IMR-90 (cell line): Measurements from ENCODE around the gene ADCY2. TPM values are rescaled to one million over a fixed set of nuclear protein-coding genes. Genes with fewer than 3 reads are reported as not detected.

ENCODE experiments used
- ATAC-seq: fragments of 200-7000 bp; cut with Tn5 transposase; 2 replicates; pipeline ENCODE4 v1.9.1; 2020; ENCODE audit warnings: low read depth, mild to moderate bottlenecking, moderate library complexity
- BruUV-seq: library from RNA; stranded (reverse); fragments of 400-500 nt; replicated peaks from 2 replicates; lab custom pipeline; 2021; lab: Mats Ljungman, UMichigan
- CTCF ChIA-PET: fragments of 300-600 bp; formaldehyde crosslinking; extraction: SDS; loops from one replicate; lab custom pipeline; 2021; ENCODE audit warnings: antibody characterized with exemption; lab: Yijun Ruan, JAX
- POLR2A ChIA-PET: fragments of 300-600 bp; sonication (Branson Sonifier 250); formaldehyde crosslinking; loops from one replicate; lab custom pipeline; 2022; ENCODE audit warnings: antibody characterized with exemption; ENCODE audit not compliant: unreplicated experiment; lab: Charles Lee
- DNase-seq: peaks from one replicate; pipeline ENCODE4 v3.0.0; 2013
- H2AFZ ChIP-seq: replicated peaks from 2 replicates; pipeline ENCODE3; 2013; ENCODE audit warnings: low read length, mild to moderate bottlenecking; ENCODE audit not compliant: poor library complexity
- H2AK5ac ChIP-seq: 2 replicates; pipeline ENCODE4 v1.6.1; 2013; ENCODE audit warnings: low read depth, low read length, inconsistent platforms
- H2AK9ac ChIP-seq: replicated peaks from 2 replicates; pipeline ENCODE3; 2013; ENCODE audit warnings: mild to moderate bottlenecking, low read depth, low read length, moderate library complexity; ENCODE audit not compliant: poor library complexity
- H2BK120ac ChIP-seq: 2 replicates; pipeline ENCODE4 v1.6.1; 2013; ENCODE audit warnings: low read depth, low read length, inconsistent platforms
- H2BK15ac ChIP-seq: 3 replicates; pipeline ENCODE4 v1.6.1; 2013; ENCODE audit warnings: low read depth, low read length, inconsistent platforms
- H2BK20ac ChIP-seq: 2 replicates; pipeline ENCODE4 v1.6.1; 2013; ENCODE audit warnings: low read depth, mild to moderate bottlenecking, inconsistent platforms, low read length, moderate library complexity
- H2BK5ac ChIP-seq: 2 replicates; pipeline ENCODE4 v1.6.1; 2013; ENCODE audit warnings: mild to moderate bottlenecking, low read depth, low read length, inconsistent platforms; ENCODE audit not compliant: poor library complexity, severe bottlenecking
- H3K14ac ChIP-seq: replicated peaks from 2 replicates; pipeline ENCODE4 v1.6.1; 2013; ENCODE audit warnings: low read depth, low read length, inconsistent platforms
- H3K18ac ChIP-seq: 2 replicates; pipeline ENCODE4 v1.6.1; 2013; ENCODE audit warnings: low read depth, low read length, control low read depth
- H3K23ac ChIP-seq: 2 replicates; pipeline ENCODE4 v1.6.1; 2013; ENCODE audit warnings: low read depth, low read length, inconsistent platforms
- H3K27ac ChIP-seq: 2 replicates; pipeline ENCODE4 v1.5.1; 2013; ENCODE audit warnings: mild to moderate bottlenecking, control low read depth, low read length; ENCODE audit not compliant: insufficient read depth
- H3K27me3 ChIP-seq: 2 replicates; pipeline ENCODE4 v1.6.1; 2013; ENCODE audit warnings: low read length; ENCODE audit not compliant: control insufficient read depth, insufficient read depth
- H3K36me3 ChIP-seq: 2 replicates; pipeline ENCODE4 v1.6.1; 2013; ENCODE audit warnings: low read length, mixed read lengths; ENCODE audit not compliant: control insufficient read depth, insufficient read depth
- H3K4ac ChIP-seq: 2 replicates; pipeline ENCODE4 v1.6.1; 2013; ENCODE audit warnings: low read depth, low read length, inconsistent platforms
- H3K4me1 ChIP-seq: 2 replicates; pipeline ENCODE4 v1.6.1; 2013; ENCODE audit warnings: low read length, mixed read lengths; ENCODE audit not compliant: control insufficient read depth, insufficient read depth
- H3K4me2 ChIP-seq: 2 replicates; pipeline ENCODE4 v1.6.1; 2013; ENCODE audit warnings: low read depth, mild to moderate bottlenecking, control low read depth, low read length, moderate library complexity
- H3K4me3 ChIP-seq: 2 replicates; pipeline ENCODE4 v1.5.1; 2013; ENCODE audit warnings: low read depth, mild to moderate bottlenecking, control low read depth, low read length, moderate library complexity; ENCODE audit not compliant: insufficient read depth
- H3K56ac ChIP-seq: 2 replicates; pipeline ENCODE4 v1.6.1; 2013; ENCODE audit warnings: low read length, inconsistent platforms; ENCODE audit not compliant: insufficient read depth; ENCODE audit errors: extremely low read depth
- H3K79me1 ChIP-seq, 2 experiments: 2 replicates each; pipeline ENCODE4 v1.6.1; 2013; ENCODE audit warnings: low read length in 2 of 2, inconsistent platforms in 1 of 2, low read depth in 1 of 2
- H3K9ac ChIP-seq: 2 replicates; pipeline ENCODE4 v1.6.1; 2013; ENCODE audit warnings: low read depth, low read length, control low read depth
- H3K9me1 ChIP-seq: 2 replicates; pipeline ENCODE4 v1.6.1; 2013; ENCODE audit warnings: low read length, inconsistent platforms; ENCODE audit not compliant: insufficient read depth
- H3K9me3 ChIP-seq: 2 replicates; pipeline ENCODE4 v1.6.1; 2013; ENCODE audit warnings: low read length; ENCODE audit not compliant: control insufficient read depth, insufficient read depth
- H4K20me1 ChIP-seq: 2 replicates; pipeline ENCODE4 v1.6.1; 2013; ENCODE audit warnings: low read length, inconsistent platforms; ENCODE audit not compliant: insufficient read depth
- H4K5ac ChIP-seq: 2 replicates; pipeline ENCODE4 v1.6.1; 2013; ENCODE audit warnings: mild to moderate bottlenecking, low read depth, low read length, control low read depth
- H4K8ac ChIP-seq, 2 experiments: 2 replicates each; pipeline ENCODE4 v1.6.1; 2013; ENCODE audit warnings: low read depth in 2 of 2, low read length in 2 of 2, control low read depth in 1 of 2, inconsistent platforms in 1 of 2
- H4K91ac ChIP-seq: 2 replicates; pipeline ENCODE4 v1.6.1; 2013; ENCODE audit warnings: low read depth, low read length, inconsistent platforms; ENCODE audit not compliant: insufficient read depth
- NFE2L2 ChIP-seq: fragments of 150-350 bp; IDR thresholded peaks from 2 replicates; pipeline ENCODE4 v1.6.1; 2016; ENCODE audit warnings: low read depth, mild to moderate bottlenecking, low read length
- WGBS, 2 experiments: methylation state at CpG; one replicate each; pipeline versions ENCODE4 v1.1.5 to v1.1.7; 2013; ENCODE audit warnings: missing lambda C conversion rate in 2 of 2; ENCODE audit not compliant: insufficient read length in 1 of 2; ENCODE audit errors: extremely low coverage in 2 of 2; 5-methylcytosine and 5-hydroxymethylcytosine counted together
- dilution Hi-C: fragments of 300-500 bp; cut with HindIII; formaldehyde crosslinking; loops from one replicate; pipeline ENCODE4 v1.14.3; 2018; ENCODE audit warnings: low sequenced_read_pairs; ENCODE audit not compliant: unreplicated experiment
- in situ Hi-C: fragments of 300-500 bp; cut with MboI; formaldehyde crosslinking; loops from 3 replicates; pipeline ENCODE4 v1.14.3; 2019; ENCODE audit warnings: low sequenced_read_pairs, inconsistent platforms, mixed read lengths
- intact Hi-C: fragments of 100-400 bp; cut with micrococcal nuclease; formaldehyde crosslinking; loops from 2 replicates; pipeline ENCODE4 v1.10.0; 2022
- polyA plus RNA-seq, 3 experiments: library from polyadenylated mRNA; depleted of rRNA; stranded (reverse); fragments of >200 nt; gene quantifications; 2 replicates each; pipeline ENCODE4 v1.2.3, GENCODE V29; 2012; ENCODE audit warnings: low replicate concordance in 1 of 3
- total RNA-seq: library from RNA; depleted of rRNA; stranded (reverse); fragments of >200 nt; gene quantifications from 2 replicates; pipeline ENCODE4 v1.2.3, GENCODE V29; 2012
- TF ChIP-seq, protein P1 (sequence below): fragments of 150-350 bp; IDR thresholded peaks from 2 replicates; pipeline ENCODE4 v1.6.1; 2017; ENCODE audit warnings: mild to moderate bottlenecking, antibody characterized with exemption, low read length, low read depth
- TF ChIP-seq, protein P2 (sequence below): fragments of 150-350 bp; IDR thresholded peaks from 2 replicates; pipeline ENCODE4 v1.6.1; 2016; ENCODE audit warnings: low read depth, mild to moderate bottlenecking, low read length, moderate library complexity, borderline replicate concordance
- TF ChIP-seq, protein P3 (sequence below): conservative IDR thresholded peaks from 2 replicates; pipeline ENCODE4 v1.5.1; 2012; ENCODE audit warnings: mild to moderate bottlenecking, low read depth, low read length, improper control_type of control experiment

ADCY2 gene
- total and polyA plus RNA-seq, 2 of the 4 experiments (the other 2 are of a cell fraction), result not detected

DNA sequence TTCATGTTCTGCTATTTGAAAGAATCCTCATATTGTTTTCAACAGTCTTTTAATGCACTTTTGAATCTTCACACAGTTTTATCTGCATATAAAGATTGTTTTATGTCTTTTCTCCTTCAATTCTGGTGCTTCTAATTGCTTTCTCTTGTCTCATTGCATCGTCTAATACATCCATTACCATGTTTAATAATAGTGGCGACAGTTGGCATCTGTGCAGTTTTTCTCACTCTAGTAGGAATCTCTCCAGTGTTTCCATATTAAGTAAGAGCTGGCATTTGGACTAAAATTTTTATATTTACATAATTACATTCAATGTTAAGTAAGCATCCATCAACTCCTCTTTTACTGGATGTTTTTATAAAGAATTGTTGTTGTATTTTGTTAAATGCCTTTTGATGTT is 49.9 kb downstream of the ADCY2 start:
- Histone ChIP-seq H3K27me3 (no peaks in the 10 kb centered on the region), H3K4me1 (no peaks in the 10 kb centered on the region), H3K9ac (no peak overlapping the region), H3K56ac (no peak overlapping the region), H2BK15ac (no peak overlapping the region), H2BK5ac (no peak overlapping the region), H3K36me3 (no peaks in the 10 kb centered on the region), H3K9me1 (no peaks in the 10 kb centered on the region), H2BK20ac (no peak overlapping the region), H3K18ac (no peak overlapping the region), H3K79me1 (no peaks in the 10 kb centered on the region), H4K20me1 (no peaks in the 10 kb centered on the region), H3K9me3 (peaks cover 18% of the 10 kb centered on the region), H4K8ac (no peak overlapping the region), H3K4me3 (no peak overlapping the region), H2AK5ac (no peak overlapping the region), H3K23ac (no peak overlapping the region), H3K4me2 (no peak overlapping the region), H2AK9ac (no peak overlapping the region), H3K4ac (no peak overlapping the region), H4K91ac (no peak overlapping the region), H2AFZ (no peak overlapping the region), H3K14ac (no peak overlapping the region), H4K5ac (no peak overlapping the region), H2BK120ac (no peak overlapping the region), H3K27ac (no peak overlapping the region)
- ChIA-PET CTCF (no interaction called here), POLR2A (no interaction called here)
- in situ Hi-C loops, result no loop called here
- TF ChIP-seq, protein P1, sequence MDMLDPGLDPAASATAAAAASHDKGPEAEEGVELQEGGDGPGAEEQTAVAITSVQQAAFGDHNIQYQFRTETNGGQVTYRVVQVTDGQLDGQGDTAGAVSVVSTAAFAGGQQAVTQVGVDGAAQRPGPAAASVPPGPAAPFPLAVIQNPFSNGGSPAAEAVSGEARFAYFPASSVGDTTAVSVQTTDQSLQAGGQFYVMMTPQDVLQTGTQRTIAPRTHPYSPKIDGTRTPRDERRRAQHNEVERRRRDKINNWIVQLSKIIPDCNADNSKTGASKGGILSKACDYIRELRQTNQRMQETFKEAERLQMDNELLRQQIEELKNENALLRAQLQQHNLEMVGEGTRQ, result no peak
- TF ChIP-seq, protein P2, sequence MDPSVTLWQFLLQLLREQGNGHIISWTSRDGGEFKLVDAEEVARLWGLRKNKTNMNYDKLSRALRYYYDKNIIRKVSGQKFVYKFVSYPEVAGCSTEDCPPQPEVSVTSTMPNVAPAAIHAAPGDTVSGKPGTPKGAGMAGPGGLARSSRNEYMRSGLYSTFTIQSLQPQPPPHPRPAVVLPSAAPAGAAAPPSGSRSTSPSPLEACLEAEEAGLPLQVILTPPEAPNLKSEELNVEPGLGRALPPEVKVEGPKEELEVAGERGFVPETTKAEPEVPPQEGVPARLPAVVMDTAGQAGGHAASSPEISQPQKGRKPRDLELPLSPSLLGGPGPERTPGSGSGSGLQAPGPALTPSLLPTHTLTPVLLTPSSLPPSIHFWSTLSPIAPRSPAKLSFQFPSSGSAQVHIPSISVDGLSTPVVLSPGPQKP, result no peak
- TF ChIP-seq, protein P3, sequence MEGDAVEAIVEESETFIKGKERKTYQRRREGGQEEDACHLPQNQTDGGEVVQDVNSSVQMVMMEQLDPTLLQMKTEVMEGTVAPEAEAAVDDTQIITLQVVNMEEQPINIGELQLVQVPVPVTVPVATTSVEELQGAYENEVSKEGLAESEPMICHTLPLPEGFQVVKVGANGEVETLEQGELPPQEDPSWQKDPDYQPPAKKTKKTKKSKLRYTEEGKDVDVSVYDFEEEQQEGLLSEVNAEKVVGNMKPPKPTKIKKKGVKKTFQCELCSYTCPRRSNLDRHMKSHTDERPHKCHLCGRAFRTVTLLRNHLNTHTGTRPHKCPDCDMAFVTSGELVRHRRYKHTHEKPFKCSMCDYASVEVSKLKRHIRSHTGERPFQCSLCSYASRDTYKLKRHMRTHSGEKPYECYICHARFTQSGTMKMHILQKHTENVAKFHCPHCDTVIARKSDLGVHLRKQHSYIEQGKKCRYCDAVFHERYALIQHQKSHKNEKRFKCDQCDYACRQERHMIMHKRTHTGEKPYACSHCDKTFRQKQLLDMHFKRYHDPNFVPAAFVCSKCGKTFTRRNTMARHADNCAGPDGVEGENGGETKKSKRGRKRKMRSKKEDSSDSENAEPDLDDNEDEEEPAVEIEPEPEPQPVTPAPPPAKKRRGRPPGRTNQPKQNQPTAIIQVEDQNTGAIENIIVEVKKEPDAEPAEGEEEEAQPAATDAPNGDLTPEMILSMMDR, result no peak
- TF ChIP-seq NFE2L2, result no peak
- WGBS, 2 experiments, result no CpG with 5 or more reads among the region's 2 CpGs
- dilution Hi-C loops, result no loop called here
- ATAC-seq, result no peak
- intact Hi-C loops, result no loop called here
- no TSS peak for BruUV-seq
- no peak for DNase-seq
